GM12801 (cell line): ENCODE measurements around the gene ERMARD.

Experiments
- TF ChIP-seq, protein P1 (sequence below): IDR thresholded peaks from one replicate; pipeline ENCODE4 v1.5.1; 2011; ENCODE audit warnings: control low read depth; ENCODE audit not compliant: insufficient read length; ENCODE audit errors: extremely low read depth

The ERMARD gene

DNA sequence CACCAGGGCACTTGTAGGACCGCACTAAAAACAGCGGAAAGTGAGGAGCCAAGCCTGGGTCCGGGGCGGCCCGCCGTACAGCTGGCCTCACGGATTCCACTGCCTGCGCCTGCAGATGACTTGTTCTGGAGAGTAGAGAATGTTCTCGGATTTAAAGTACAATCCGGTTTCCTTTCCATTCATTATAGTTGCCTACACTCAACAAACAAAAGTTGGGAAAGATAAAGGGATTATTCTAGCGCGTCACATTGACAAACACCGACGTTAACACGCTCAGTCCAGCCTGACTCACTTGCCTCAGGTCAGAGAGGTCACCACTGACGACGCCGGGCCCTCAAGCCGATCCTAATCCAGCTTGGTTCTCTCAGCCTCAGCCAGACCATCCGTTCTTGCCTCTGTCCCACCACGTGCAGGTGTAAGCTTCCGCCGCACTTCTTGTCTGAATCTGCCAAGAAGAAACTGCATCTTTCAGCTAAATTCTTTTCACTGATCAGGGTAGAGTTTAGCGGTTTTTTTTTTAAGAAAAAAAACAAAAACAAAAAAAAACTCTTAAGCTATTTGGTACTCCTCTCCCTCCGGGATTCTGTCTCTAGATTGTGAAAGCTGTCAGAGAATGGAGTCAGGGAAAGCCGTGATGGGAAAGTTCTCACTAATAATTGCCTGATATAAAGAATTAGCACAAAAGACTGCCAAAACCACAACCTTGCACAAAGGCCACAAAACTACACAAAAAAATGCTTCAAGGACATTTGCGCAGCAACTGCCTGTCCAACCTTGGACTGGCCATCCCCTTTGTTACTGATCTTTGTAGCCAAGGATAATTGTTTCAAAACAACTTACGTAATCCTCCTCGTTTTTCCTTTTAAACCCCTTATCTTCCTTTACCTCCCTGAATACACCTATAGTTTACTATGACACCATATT lies 26.0 kb upstream of the ERMARD start:
- TF ChIP-seq, protein P1, sequence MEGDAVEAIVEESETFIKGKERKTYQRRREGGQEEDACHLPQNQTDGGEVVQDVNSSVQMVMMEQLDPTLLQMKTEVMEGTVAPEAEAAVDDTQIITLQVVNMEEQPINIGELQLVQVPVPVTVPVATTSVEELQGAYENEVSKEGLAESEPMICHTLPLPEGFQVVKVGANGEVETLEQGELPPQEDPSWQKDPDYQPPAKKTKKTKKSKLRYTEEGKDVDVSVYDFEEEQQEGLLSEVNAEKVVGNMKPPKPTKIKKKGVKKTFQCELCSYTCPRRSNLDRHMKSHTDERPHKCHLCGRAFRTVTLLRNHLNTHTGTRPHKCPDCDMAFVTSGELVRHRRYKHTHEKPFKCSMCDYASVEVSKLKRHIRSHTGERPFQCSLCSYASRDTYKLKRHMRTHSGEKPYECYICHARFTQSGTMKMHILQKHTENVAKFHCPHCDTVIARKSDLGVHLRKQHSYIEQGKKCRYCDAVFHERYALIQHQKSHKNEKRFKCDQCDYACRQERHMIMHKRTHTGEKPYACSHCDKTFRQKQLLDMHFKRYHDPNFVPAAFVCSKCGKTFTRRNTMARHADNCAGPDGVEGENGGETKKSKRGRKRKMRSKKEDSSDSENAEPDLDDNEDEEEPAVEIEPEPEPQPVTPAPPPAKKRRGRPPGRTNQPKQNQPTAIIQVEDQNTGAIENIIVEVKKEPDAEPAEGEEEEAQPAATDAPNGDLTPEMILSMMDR, result no peak

DNA sequence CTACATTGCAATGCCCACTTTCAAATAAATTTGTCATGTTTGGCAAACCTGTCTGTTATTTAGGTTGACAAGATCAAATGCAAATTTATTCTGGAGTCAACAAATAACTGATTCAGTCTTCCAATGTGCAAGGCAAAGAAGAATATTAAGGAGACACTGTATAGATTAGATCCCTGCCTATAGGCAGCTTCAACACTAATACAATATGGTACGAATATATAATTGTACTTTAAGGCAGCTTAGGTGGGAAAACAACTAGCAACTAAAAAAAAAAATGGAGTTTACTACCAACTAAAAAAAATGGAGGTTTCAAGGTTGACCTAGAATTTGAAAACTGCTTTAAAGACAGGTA lies 25.4 kb upstream of the ERMARD start:
- TF ChIP-seq, protein P1, result no peak

DNA sequence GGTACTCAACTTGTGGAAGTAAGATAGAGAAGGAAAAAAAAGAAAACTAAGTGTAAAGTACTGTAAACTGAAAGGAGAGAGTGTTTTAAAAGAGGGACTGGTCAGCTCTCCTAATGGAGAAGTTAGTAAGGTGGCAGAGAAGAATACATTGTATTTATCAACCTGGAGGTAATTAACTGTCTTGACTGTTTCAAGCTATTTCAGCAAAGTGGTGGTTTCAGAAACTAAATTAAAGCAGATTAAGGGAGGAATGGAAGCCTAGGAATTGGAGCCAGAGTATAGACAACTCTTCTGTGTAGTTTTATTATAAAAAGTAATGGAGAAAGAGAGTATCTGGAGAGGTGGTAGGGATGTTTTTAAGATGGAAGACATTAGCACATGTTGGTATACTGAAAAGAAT lies 24.5 kb upstream of the ERMARD start:
- TF ChIP-seq, protein P1, result no peak

DNA sequence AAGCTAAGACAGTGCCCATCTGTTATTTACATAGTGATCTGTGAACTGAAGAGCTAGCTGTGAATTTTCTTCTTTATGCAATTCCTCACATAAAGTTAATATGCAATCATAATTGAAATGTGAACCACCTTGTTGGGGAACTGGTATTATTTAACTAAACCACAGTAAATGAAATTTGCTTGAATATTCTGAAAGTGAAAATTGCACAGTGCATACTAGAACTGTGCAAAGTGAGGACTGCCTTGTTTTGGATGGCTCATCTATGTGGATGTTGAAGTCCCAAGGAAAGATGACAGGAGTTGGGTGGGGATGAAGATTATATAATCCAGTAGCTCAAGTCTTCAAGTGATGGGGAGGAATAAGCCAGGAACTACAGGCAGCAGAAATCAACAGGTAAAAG lies 21.5 kb upstream of the ERMARD start:
- TF ChIP-seq, protein P1, result no peak

DNA sequence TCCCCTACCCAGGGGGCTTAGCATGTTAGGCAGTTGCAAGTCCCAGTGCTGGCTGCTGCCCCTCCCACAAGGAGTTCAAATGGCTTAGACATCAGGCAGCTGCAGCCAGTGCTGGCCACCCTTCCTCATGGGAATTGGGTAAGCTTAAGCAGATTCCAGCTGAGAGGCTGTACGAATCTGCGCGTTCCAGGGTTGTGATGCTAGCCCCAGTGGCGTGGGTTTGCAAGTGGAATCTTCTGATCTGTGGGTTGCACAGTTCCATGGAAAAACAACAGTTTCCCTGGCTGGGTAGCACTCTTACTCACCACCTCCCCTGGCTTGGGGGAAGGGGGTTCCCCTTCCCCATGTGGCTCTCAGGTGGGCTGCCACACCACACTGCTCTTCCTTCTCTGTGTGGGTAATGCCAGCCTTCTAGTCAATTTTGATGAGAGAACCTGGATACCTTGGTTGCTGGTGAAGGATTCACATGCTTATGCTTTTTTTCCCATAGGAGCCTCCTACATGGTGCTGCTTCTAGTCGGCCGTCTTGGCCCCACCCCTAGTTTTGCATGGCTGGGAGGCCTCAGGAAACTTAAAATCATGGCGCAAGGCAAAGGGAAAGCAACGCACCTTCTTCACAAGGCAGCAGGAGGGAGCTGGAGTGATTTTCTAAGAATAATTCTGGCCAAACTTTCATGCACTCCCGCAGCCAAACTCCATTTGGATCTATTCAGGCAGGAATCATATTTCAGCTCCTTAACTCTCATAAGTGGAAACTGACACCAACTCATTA lies 13.0 kb upstream of the ERMARD start:
- TF ChIP-seq, protein P1, result no peak

DNA sequence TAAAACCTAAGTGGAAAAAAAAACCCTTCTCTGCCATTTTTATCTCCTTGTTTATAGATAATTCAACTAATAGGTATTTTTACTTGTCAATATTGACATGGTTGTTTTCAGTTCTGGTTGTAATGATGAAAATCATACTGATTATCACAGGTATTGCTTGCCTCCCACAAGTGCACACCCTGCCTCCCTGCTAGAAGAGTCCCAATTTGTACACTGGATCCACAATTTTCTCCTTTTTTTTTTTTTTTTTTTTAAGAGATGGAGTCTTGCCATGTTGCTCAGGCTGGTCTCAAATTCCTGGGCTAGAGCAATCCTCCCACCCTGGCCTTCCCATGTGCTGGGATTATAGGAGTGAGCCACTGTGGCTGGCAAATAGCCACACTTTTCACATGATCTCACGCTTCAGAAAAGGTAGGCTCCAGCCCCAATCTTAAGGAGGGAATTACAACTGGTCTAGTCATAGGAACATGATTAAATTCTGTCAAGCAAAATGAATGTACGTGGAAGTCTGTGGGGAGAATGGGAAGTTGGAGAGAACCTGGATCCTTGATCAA lies 12.4 kb upstream of the ERMARD start:
- TF ChIP-seq, protein P1, result no peak

DNA sequence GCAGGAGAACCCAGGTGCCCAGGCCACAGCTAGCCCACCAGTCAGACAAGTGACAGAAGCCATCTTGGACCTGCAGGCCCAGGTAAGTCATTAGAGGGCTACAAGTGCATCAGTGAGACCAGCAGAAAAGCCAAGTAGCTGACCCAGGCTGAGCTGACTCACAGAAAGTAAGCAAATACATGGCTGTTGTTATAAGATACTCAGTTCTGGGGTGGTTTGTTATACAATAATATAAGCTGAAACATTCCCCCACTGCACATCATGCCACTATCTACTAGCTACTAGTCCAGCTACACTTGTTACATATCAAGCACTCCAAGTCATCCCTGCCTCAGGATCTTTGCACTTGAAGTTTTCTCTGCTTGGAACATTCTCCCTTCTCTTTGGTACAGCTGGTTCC lies 10.1 kb upstream of the ERMARD start:
- TF ChIP-seq, protein P1, result no peak
